RPMI8226 (cell line): ENCODE measurements around the gene ZNF318.

Experiments
- DNase-seq: peaks from one replicate; pipeline ENCODE4 v3.0.0-alpha.2; 2015

Gene ZNF318

GRCh38 chr6:43299338-43300293 lies 69.8 kb downstream of the ZNF318 start:
- DNase-seq, result no peak

- no peak for DNase-seq
Measured at GRCh38 chr6:43298565-43299337, 70.7 kb downstream of the ZNF318 start.

GRCh38 chr6:43297644-43298564 lies 71.5 kb downstream of the ZNF318 start, which contains the start of gene SLC22A7:
SLC22A7 (plus strand) TSS chr6:43298260; CDS start chr6:43298359, 99 bp downstream.
- DNase-seq, result peak; percentile 38

- no peak for DNase-seq
Measured at GRCh38 chr6:43296780-43297497, 72.5 kb downstream of the ZNF318 start.

- no peak for DNase-seq
Measured at GRCh38 chr6:43295456-43295855, 74.0 kb downstream of the ZNF318 start.

GRCh38 chr6:43294536-43294935 lies 74.9 kb downstream of the ZNF318 start:
- no peak for DNase-seq

GRCh38 chr6:43293698-43294097 lies 75.7 kb downstream of the ZNF318 start:
- DNase-seq, result no peak

GRCh38 chr6:43292763-43293318 lies 76.6 kb downstream of the ZNF318 start:
- no peak for DNase-seq

GRCh38 chr6:43292341-43292740 lies 77.1 kb downstream of the ZNF318 start:
- no peak for DNase-seq

- no peak for DNase-seq
Measured at GRCh38 chr6:43291708-43292107, 77.7 kb downstream of the ZNF318 start.

GRCh38 chr6:43290905-43291355 lies 78.5 kb downstream of the ZNF318 start:
- DNase-seq, result no peak

GRCh38 chr6:43290339-43290904 lies 79.0 kb downstream of the ZNF318 start:
- no peak for DNase-seq

GRCh38 chr6:43287717-43288679 lies 81.4 kb downstream of the ZNF318 start:
- no peak for DNase-seq

- no peak for DNase-seq
Measured at GRCh38 chr6:43286980-43287716, 82.3 kb downstream of the ZNF318 start.

GRCh38 chr6:43286456-43286979 lies 82.9 kb downstream of the ZNF318 start:
- no peak for DNase-seq
